ENCODE data around the gene CYP4F2.
"Not testable (repeated sequence)": the region's sequence is repeated elsewhere in the genome, so short reads cannot be mapped to it uniquely, and the experiment has no call there.

The CYP4F2 gene

DNA sequence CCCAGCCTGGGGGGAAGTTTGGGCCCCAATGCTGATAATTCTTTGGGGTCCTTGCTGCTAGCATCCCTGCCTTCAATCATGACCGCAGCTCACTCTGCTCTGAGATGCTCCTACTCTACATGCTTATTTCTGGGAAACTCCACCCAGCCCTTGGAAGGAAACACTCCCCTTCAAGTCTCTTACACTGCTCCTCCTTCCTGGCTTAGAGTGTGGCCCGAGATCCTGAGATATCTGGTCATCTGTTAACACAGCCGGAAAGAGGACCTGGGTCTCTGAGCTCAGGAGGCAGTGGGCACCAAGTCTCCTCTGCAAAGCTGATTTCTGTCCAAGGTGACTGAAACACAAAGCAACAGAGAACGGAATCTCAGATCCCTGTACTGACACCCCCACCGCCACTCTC, 33.0 kb downstream of the CYP4F2 start:
- intact Hi-C loops (cut with DNase I), result no loop called here
- DNase-seq, result no peak

DNA sequence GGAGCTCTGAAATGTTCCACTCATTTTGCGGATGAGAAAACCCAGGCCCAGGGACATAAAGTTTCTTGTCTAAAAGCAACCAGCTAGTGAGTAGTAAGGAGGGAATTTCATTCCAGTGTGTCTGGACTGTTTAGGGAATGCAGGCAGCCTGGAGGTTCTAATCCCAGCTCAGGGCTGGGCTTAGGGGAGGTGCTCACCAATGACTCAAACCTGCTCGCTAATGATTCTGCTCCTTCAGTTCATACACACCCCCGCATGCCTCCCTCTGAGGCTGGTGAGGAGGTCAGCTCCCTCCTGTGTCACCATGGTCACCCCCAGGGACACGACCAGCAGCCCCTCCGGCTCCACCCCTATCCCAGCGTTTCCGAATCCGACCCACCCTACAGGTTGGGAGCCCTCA, 34.6 kb downstream of the CYP4F2 start:
- no peak for DNase-seq
- intact Hi-C loops (cut with DNase I), result no loop called here

DNA sequence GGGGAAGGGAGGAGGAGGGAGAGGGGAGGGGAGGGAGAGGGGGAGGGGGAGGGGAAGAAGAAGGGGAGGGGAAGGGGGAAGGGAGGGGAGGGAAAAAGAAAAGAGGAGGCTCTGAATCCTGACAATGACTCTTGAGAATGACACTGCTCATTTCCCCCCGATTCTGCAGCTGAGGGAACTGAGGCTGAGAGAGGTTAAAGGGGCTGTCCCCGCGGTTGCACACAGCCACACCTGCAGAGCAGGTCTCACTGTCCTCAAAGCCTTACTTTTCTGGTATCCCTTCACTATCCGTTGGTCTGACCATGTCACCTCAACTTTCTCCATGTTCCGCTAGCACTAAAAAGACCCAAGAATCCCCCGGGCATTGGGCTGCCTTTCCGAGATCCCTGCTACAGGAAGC, 35.4 kb downstream of the CYP4F2 start:
- intact Hi-C loops (cut with DNase I), result no loop called here
- DNase-seq, result no peak

DNA sequence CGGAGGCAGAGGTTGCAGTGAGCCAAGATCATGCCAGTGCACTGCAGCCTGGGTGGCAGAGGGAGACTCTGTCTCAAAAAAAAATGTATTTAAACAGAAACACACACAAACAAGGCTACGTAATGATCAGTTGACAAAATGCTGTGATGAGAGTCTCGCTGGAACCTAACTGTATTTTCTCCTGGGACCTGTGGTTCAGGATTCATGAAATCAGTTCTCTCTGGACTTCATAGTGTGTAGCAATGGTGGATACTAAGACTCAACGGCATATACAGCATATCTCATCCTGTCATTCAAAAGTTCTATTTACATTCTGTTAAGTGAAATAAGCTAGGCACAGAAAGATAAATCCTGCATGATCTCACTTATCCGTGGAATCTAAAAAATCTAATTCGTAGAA, 37.4 kb downstream of the CYP4F2 start:
- intact Hi-C loops (cut with DNase I), result no loop called here
- DNase-seq, result no peak

DNA sequence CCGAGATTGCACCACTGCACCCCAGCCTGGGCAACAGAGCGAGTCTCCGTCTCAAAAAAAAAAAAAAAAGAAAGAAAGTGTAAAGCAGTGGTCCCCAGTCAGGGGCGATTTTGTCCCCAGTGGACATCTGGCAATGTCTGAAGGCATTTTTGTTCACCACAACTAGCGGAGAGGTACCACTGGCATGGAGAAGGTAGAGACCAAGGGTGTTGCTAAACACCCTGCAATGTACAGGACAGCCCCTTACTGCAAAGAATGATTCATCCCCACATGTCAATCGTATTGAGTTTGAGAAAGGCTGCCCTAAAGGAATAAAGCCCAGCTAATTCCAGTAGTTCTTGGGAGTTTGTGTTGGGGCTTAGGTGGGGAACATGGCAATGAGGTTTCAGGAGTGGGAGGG, 38.7 kb downstream of the CYP4F2 start:
- intact Hi-C loops (cut with DNase I), result no loop called here
- DNase-seq, result no peak

DNA sequence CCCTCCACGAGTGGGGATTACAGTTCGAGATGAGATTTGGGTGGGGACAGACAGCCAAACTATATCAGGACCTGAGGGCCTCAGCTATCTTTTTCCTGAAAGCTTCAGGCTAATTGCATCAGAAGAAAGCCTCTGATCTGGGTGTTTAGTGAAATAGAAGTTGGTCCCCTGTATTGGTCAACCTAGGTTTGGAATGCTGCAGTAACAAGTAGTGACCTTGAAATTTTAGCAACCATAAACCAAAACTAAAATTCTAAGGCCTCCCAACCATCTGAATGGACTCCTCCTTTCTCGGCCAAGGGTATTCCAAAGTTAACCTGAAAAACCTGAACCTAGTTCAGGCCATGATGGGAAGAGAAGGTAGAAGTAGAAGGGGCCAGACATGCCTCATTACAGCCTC, 47.5 kb downstream of the CYP4F2 start:
- intact Hi-C loops (cut with DNase I), result no loop called here
- DNase-seq, result no peak

DNA sequence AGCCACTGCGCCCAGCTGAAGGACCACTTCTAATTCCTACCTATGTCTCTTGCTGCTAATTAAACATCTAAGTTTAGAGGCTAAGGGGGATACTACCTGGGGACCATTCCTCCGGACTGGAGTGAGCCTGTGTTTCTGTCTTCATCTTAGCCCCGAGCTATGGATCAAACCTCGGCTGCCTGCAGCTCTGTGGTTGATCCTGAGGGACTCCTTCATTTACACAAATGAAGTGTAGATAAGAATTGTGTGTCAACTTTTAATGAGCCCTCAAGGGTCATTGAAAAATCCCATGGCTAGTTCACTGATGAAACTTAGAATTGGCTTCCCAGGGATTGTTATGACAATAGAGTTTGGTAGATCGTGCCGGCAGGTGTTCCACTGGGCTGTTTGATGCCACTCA, 51.0 kb downstream of the CYP4F2 start:
- intact Hi-C loops (cut with DNase I), result no loop called here
- DNase-seq, result no peak

DNA sequence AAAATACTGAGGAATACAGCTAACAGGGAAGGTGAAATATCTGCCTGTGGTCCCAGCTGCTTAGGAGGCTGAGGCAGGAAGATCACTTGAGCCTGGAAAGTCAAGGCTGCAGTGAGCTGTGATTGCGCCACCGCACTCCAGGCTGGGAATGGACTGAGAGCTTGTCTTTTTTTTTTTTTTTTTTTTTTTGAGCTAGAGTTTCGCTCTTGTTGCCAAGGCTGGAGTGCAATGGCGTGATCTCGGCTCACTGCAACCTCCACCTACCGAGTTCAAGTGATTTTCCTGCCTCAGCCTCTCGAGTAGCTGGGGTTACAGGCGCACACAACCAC, 54.0 kb downstream of the CYP4F2 start:
- DNase-seq; intact Hi-C loops (cut with DNase I): not testable (repeated sequence)

DNA sequence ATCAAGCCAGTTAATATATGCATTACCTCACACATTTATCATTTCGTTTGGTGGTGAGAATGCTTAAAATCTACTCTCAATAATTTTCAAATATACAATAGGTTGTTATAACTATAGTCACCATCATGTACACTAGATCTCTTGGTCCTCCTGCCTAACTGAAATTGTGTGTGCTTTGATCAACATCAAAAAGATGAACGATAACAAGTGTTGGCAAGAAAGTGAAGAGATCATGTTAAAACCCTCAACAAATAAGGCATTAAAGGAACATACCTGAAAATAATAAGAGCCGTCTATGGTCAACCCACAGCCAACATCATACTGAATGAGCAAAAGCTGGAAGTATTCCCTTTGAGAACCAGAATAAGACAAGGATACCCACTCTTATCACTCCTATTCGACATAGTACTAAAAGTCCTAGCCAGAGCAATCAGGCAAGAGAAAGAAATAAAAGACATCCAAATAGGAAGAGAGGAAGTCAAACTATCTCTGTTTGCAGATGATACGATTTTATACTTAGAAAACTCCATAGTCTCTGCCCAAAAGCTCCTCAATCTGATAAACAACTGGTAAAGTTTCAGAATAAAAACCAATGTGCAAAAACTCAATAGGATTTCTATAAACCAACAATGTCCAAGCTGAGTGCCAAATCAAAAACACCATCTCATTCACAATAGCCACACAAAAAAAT, 54.5 kb downstream of the CYP4F2 start:
- DNase-seq, result no peak
- intact Hi-C loops (cut with DNase I), result no loop called here

DNA sequence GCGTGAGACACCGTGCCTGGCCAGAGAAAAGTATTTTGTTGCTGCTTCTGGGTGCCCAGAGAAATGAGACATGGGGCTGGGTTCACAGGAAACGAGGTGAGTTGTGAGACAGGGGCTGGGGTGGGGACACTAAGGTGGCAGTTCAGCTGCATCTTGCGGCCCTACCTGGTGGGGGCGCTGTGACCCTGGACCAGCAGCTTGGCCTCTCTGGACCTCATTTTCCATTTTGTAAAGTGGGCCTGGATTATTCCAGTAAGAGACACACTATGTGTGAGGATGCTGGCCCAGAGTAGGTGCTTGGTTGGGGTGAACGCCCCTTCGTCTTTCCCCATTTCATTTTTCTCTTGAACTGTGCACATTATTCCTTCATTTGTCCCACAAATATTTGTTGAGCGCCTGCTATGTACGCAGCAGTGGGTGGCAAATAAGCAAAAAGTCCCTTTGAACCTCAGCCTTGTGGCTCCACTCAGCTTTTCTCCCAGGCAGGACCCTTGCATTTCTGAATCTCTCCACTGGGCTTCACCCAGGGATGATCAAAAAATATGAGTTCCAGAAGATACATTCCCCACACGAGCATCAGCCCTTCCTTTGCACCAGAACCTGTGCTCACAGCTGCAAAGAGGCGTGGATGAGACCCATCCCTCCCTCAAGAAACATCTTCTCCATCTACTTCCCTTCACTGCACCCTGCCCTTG, 55.9 kb downstream of the CYP4F2 start:
- intact Hi-C loops (cut with DNase I), result no loop called here

DNA sequence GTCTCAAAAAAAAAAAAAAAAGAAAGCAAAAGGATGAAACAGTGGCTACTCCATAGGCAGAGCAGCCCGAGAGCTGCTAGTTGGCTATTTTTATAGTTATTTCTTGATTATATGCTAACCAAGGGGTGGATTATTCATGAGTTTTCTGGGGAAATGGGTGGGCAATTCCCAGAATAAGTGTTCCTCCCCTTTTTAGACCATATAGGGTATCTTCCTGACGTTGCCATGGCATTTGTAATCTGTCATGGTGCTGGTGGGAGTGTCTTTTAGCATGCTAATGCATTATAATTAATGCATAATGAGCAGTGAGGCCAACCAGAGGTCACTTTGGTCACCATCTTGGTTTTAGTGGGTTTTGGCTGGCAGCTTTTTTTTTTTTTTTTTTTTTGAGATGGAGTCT, 57.0 kb downstream of the CYP4F2 start:
- intact Hi-C loops (cut with DNase I), result no loop called here
- DNase-seq, result no peak

More for the DNA sequence above, 55.9 kb downstream of the CYP4F2 start:
- DNase-seq, result no peak

DNA sequence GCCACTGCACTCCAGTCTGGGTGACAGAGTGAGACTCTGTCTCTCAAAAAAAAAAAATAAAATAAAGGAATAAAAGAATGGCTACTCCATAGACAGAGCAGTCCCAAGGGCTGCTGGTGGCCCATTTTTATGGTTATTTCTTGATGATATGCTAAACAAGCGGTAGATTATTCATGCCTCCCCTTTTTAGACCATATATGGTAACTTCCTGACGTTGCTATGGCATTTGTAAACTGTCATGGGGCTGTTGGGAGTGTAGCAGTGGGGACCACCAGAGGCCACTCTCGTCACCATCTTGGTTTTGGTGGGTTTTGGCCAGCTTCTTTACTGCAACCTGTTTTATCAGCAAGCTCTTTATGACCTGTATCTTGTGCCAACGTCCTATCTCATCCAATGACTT, 58.0 kb downstream of the CYP4F2 start:
- intact Hi-C loops (cut with DNase I); DNase-seq: not testable (repeated sequence)

DNA sequence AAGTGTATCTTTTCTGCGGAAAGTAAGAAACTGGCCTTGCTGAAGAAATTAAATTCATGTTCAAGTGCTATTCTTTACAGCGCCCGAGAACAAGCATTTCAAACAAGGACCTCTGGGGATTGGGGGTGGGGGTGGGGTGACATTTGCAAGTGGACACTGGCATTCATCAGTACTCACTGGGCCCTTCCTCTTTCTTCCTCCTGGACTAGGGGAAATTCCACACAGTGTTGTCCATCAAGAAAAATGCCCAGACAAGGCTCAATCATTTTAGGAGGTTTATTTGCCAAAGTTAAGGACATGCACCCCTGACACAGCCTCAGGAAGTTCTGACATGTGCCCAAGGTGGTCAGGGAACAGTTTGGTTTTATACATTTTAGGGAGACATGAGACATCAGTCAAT, 59.5 kb downstream of the CYP4F2 start:
- DNase-seq, result no peak
- intact Hi-C loops (cut with DNase I), result no loop called here

DNA sequence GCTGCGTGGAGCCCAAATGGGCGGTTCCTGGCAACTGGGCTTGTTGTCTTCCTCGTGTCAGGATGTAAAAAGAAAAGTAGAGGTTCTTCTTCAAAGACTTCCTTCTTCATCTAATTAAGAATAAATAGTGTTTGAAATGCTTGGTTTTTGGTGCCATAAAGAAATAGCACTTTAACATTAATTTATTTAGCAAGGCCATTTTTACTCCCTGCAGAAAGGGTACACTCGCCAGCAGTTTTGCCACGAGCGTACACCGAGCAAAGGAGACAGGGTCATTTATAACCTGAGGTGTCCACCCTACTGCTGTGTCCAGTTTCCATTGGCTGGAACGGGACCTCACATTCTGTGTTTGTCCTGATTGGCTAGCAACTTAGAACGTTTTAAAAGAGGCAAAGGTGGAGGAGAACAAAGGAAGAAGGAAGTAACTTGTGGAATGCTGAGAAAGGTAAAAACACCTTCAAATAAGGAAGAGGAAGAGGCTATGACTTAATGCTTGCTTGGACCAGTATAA, 60.6 kb downstream of the CYP4F2 start:
- intact Hi-C loops (cut with DNase I), result no loop called here
- peak in 16 of 42 donors; percentile 4 to 98 (median 18) for DNase-seq

DNA sequence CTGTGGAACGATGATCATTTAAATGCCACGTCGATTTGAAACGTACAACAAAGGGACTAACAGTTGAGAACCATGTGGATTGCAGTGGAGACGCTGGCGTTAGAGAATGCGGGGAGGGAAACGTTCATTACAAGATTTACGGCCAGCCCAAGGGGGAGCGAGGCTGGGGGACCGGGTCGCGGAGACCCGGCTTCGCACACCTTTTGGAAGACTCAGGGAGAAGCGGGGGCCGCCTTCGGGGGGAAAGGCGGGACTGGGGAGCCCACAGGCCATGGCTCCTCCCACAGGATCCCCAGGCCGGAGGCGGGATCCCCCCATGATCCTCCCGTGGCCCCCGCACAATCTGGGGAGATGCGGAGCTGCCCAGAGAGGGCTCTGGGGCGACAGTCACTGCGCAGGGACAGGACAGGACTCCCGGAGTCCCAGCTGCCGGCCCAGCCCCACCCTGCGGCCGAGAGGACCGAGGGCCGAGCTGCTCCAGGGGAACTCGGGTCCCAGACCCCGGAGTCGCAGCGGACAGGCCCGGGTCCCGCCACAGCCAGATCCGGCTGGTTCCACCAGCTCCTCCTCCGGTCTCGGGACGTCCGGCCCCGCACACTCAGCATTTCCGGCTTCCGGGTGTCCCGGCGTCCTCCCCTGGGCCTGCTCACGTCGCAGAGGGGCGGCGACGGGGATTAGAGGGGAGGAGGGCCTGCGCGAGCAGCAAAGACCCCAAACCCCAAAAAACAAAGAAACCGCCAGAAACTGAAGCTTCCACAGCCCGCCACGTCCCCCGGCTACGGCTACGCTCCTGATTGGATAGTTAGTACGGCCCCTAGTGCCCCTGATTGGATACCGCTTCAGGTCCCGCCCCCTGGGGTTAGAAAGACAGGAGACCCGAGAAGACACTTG, 61.3 kb downstream of the CYP4F2 start:
- DNase-seq, result peak in 40 of 42 donors; percentile 92 to 99 (median 97)
- intact Hi-C loops (cut with DNase I), result no loop called here

DNA sequence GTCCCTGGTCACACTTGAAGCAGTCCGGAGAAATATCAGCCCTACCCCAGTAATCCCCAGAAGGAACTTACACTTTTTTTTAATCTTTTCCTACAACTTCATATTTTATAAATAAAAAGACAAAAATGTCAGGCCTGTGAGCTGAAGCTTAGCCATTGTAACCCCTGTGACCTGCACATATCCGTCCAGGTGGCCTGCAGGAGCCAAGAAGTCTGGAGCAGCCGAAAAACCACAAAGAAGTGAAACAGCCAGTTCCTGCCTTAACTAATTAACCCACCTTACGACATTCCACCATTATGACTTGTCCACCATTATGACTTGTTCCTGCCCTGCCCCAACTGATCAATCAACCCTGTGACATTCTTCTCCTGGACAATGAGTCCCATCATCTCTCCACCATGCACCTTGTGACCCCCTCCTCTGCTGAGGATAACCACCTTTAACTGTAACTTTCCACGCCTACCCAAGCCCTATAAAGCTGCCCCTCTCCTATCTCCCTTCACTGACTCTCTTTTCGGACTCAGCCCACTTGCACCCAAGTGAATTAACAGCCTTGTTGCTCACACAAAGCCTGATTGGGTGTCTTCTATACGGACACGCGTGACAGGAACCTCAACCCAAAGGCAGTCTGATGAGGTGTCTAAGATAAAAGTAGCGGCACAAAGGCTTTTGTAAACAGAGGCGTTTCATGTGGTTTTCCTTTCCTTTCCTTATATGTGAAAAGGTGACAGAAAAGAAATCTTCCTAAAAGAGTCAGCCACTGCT, 62.1 kb downstream of the CYP4F2 start:
- peak in 1 of 42 donors; percentile 1 for DNase-seq
- intact Hi-C loops (cut with DNase I), result not testable (repeated sequence)

DNA sequence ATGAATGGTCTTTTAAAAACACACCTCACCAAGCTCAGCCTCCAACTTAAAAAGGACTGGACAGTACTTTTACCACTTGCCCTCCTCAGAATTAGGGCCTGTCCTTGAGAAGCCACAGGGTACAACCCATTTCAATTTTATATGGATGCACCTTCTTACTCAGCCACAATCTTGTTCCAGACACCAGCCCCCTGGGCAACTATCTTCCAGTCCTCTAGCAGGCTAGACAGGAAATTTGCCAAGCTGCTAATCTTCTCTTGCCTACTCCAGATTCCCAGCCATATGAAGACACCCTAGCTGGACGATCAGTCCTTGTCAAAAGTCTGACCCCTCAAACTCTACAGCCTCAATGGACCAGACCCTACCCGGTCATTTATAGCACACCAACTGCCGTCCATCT, 63.6 kb downstream of the CYP4F2 start:
- DNase-seq; intact Hi-C loops (cut with DNase I): not testable (repeated sequence)

DNA sequence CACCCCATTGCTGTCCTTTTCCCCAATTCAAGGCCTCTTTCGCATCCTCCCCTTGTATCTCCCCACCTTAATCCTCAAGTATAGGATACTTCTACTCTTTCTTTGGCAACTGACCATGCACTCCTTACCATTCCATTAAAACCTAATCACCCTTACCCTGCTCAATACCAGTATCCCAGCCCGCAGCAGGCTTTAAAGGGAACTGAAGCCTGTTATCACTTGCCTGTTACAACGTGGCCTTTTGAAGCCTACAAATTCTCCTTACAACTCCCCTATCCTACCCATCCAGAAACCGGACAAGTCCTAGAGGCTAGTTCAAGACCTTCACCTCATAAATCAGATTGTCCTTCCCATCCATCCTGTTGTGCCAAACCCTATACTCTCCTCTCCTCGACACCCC, 66.2 kb downstream of the CYP4F2 start:
- intact Hi-C loops (cut with DNase I), result no loop called here
- no peak for DNase-seq

DNA sequence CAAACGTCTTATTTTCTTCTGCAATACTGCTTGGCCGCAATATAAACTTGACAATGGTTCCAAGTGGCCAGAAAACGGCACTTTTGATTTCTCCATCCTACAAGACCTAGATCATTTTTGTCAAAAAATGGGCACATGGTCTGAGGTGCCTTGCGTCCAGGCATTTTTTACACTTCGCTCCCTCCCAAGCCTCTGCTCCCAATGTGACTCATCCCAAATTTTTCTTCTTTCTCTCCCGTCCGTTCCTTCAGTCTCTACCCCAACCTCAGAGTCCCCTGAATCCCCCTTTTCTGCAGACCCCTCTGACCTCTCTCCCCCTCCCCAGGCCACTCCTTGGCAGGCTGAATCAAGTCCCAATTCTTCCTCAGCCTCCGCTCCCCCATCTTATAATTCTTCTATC, 68.1 kb downstream of the CYP4F2 start:
- DNase-seq, result no peak
- intact Hi-C loops (cut with DNase I), result no loop called here
